Esophagus muscularis mucosa (tissue), 4 donors: ENCODE data around the gene ATE1.

ENCODE experiments used
- CTCF ChIP-seq, 3 experiments: fragments of 200-600 bp in 2 of 3; fragments of 450-650 bp in 1 of 3; sonication (generic) in 2 of 3; IDR thresholded peaks; one replicate each; pipeline ENCODE4 v1.5.1; 2017 to 2019; ENCODE audit warnings: antibody characterized with exemption in 3 of 3, mild to moderate bottlenecking in 2 of 3, moderate library complexity in 1 of 3
- EP300 ChIP-seq: sonication (generic); formaldehyde crosslinking; IDR thresholded peaks from one replicate; pipeline ENCODE4 v1.6.1; 2017; ENCODE audit warnings: antibody characterized with exemption
- POLR2A ChIP-seq: fragments of 450-650 bp; IDR thresholded peaks from one replicate; pipeline ENCODE4 v1.6.1; 2017; ENCODE audit warnings: antibody characterized with exemption, moderate library complexity, mild to moderate bottlenecking, low read depth
- POLR2AphosphoS5 ChIP-seq, 2 donors: sonication (generic); formaldehyde crosslinking; IDR thresholded peaks; one replicate each; pipeline ENCODE4 v1.6.1; 2017; ENCODE audit warnings: antibody characterized with exemption in 2 of 2

- TF ChIP-seq CTCF (IDR thresholded peaks at IDR 0.05) (no peak), EP300 (no peak), POLR2A (no peak), POLR2AphosphoS5 (IDR thresholded peaks at IDR 0.05) (no peak)
Observed at GRCh38 chr10:121710207-121710606, 217.6 kb downstream of the ATE1 start.
